Stimulated activated CD4-positive, alpha-beta T cell treated with anti-CD3 and anti-CD28 coated beads, Interleukin-2, amount 100 ng/mL, for 24 hours (primary cell): Measurements from ENCODE around the gene NRP1.
"Not testable (repeated sequence)": the region's sequence is repeated elsewhere in the genome, so short reads cannot be mapped to it uniquely, and the experiment has no call there.

Experiments used
- DNase-seq, 2 donors: peaks; one replicate each; pipeline ENCODE4 v3.0.0-alpha.2; 2020

NRP1 gene

DNA sequence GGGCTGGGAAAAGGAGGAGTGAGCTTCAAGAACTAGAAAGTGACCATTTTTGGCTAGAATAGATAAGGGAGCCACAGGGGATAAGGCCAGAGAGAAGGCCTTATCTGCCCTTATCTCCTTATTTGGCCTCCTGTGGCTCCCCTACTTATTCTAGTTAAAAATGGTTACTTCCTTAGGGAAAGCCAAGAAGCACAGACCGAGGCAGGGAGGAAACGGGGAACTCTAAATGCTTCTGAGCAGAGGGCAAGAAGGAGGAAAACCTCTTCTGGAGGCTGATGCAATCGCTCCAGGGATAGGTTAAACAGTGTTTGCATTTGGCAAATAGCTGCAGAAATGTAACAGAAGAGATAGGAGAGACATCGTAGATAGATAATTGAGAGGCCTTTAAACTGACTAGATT lies 18.6 kb downstream of the NRP1 start:
- no peak for DNase-seq

DNA sequence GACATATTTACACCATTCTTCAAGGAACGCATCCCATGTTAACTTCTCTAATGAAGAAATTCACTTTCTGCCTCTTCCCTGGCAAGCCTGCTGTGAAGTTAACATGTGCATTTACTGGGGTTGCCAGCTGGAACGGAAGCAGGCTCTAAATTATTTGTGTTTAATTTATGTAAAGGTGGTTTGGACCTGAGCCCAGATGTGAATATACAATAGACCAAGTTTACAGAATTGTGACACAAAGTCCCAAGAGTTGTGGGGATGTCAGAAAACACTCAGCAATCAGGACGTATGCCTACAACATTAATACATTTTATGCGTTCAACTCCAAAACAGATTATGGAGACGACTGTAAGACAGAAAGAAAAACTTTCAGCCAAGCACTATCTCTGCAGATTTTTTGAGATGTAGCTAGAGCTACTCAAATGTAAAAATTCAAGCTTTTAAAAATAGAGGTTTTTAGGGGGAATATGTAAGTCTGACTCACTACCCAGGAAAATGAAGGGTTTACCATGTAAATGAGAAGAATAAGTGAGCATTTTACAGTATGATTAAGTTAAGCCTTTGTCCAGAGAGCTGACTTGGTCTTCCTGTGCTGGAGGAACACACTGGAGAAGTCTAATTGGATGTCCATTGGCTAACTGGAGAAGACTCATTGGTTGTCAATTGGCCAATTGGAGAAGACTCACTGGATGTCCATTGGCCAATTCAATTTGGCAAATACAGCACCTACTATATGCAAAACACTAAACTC lies 19.5 kb downstream of the NRP1 start:
- DNase-seq: no peak

DNA sequence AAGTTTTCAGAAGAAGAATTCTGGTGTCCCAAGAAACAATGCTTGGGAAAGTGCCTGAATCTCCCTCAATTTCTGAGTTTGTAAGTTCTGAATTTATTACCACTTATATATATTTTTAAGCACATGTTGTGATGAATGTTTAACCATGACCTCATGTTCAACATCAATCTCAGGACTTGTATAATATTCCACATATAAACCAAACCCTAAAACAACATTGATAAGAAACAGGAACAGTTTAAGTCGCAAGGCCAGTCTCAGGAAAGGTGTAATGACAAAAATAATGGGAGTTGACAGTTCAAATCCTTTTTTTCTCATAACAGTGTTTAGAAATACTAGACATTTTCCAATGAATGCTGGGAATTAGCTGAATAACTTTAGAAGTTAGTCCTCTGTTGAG lies 22.8 kb downstream of the NRP1 start:
- DNase-seq: no peak

DNA sequence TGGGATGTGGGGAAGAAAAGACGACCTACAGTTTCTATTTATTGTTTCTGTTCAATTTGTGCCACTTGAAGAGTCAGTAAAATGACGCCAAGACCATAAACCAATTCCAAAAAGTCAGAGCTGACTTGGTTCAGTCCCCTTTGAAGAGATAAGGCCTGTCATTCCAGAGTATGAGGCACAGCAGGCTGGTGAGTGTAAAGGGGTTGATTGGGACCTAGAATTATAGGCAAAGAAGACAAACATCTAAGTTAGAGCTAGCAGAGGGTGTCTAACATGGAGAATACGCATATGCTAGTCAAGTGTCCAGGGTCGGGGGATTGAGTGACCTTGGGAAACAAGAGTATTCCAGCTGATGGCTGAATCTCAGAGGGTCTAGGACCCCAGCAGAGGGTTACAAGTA lies 23.6 kb downstream of the NRP1 start:
- no peak for DNase-seq

GRCh38 chr10:33309406-33309805 lies 25.1 kb downstream of the NRP1 start:
- DNase-seq: no peak

GRCh38 chr10:33307835-33308234 lies 26.6 kb downstream of the NRP1 start:
- no peak for DNase-seq

- DNase-seq: no peak
Measured at GRCh38 chr10:33306701-33307519, 27.6 kb downstream of the NRP1 start.

GRCh38 chr10:33306126-33306525 lies 28.3 kb downstream of the NRP1 start:
- DNase-seq: no peak

GRCh38 chr10:33304423-33305225 lies 29.8 kb downstream of the NRP1 start:
- no peak for DNase-seq

DNA sequence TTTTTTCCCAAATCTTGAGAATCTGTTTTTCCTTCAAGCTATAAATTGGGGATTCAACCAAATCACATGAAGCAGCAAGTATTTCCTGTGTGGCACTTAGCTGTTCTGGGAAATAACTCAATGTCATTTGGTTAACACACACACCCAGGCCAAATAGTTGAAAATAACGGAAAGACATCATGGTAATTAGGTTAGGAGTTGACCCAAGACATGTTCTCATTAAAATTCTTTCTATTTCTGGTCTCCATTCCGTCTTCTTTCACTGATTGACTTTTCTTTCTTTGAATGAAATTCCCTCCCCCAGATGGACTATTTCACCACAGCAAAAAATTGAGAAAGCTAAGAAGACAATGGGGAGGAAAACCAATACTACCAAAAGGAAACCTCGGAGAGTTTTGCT lies 30.5 kb downstream of the NRP1 start:
- no peak for DNase-seq

- DNase-seq: no peak
Measured at GRCh38 chr10:33302208-33302829, 32.1 kb downstream of the NRP1 start.

GRCh38 chr10:33301097-33301789 lies 33.2 kb downstream of the NRP1 start:
- DNase-seq: no peak

- DNase-seq: not testable (repeated sequence)
Measured at GRCh38 chr10:33300544-33300943, 33.9 kb downstream of the NRP1 start.

- no peak for DNase-seq
Measured at GRCh38 chr10:33298893-33299292, 35.6 kb downstream of the NRP1 start.

- DNase-seq: no peak
Measured at GRCh38 chr10:33298110-33298509, 36.4 kb downstream of the NRP1 start.

DNA sequence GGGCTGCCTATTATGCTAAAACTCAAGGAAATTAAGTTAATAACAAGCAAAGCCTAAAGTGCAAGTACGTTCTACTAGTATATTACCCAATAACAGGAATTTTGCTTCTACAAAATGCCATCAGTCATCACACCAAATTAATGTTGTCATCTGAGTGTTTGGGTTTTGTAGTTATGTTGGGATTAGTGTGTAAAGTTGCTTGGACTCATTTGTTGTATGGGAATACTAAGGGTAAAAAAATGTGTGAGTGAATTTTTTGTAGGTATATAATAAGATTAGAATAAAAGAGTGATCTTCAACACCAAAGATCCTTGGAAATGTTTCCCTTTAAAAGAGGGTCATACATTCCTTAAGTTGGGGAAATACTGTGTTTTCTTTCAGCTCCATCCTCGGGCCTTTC lies 38.6 kb downstream of the NRP1 start:
- no peak for DNase-seq

DNA sequence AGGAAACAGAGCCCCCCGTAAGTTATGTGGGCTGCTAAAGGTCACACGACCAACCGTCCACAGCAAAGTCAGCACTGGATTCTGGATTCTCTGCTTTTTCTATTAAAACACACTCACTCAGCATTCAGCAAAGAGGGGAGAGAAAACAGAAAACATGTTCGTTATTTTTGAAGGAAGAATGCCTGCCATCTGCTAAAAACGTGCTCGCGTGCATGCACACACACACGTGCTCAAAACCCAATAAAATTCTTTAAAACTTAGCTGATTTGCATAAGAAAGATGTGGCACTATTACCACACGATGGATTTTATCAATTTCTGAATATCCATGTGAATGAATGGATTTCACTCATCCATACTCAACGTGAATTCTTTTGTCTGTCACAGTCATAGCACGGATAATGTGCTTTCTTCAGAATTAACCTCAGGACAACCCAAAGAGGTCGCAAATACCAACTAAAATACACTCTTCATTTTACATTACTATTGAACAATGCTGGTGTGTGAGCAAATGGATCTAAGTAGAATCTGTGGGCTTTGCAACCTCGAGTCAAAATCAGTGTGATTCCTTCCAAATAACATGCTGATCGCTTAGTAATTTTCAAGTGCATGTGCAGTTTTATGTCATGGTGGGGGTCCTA lies 40.8 kb downstream of the NRP1 start:
- no peak for DNase-seq

DNA sequence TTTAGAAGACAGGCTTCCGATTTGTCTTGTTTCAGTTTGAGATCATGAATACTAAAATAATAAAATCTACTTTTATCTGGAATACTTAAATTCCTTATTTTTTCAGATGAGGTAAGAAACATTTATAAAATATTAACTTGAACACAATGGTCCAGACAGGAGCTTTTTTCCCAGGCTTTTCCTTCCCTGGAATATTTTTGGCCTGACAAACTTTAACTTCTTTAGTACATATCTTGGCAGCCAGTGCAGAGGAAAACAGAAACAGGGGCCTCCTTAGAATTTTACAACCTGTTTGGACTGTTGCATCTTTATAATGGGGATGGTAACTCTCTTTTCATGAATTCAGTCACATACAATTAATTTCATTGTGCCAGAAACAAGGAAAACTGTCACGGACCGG lies 41.4 kb downstream of the NRP1 start:
- DNase-seq: no peak

GRCh38 chr10:33291053-33291592 lies 43.3 kb downstream of the NRP1 start:
- no peak for DNase-seq

GRCh38 chr10:33290321-33291052 lies 44.0 kb downstream of the NRP1 start:
- no peak for DNase-seq

GRCh38 chr10:33289776-33290175 lies 44.7 kb downstream of the NRP1 start:
- DNase-seq: no peak
